ENCODE measurements around the gene NOSIP.

Gene NOSIP

GRCh38 chr19:49546825-49547565, 33.4 kb downstream of the NOSIP start:
- DNase-seq (ENCODE audit: low read depth, low spot score), result no peak

GRCh38 chr19:49544154-49544553, 36.2 kb downstream of the NOSIP start:
- no peak for DNase-seq (ENCODE audit: low read depth, low spot score)

GRCh38 chr19:49543032-49543431, 37.3 kb downstream of the NOSIP start:
- DNase-seq (ENCODE audit: low read depth, low spot score), result no peak

- DNase-seq (ENCODE audit: low read depth, low spot score), result no peak
Measured at GRCh38 chr19:49542446-49542845, 37.9 kb downstream of the NOSIP start.

GRCh38 chr19:49541914-49542313, 38.4 kb downstream of the NOSIP start:
- no peak for DNase-seq (ENCODE audit: low read depth, low spot score)

- no peak for DNase-seq (ENCODE audit: low read depth, low spot score)
Measured at GRCh38 chr19:49539192-49539952, 41.0 kb downstream of the NOSIP start.

GRCh38 chr19:49538643-49539042, 41.7 kb downstream of the NOSIP start:
- no peak for DNase-seq (ENCODE audit: low read depth, low spot score)

GRCh38 chr19:49536921-49537462, 43.4 kb downstream of the NOSIP start:
- no peak for DNase-seq (ENCODE audit: low read depth, low spot score)

- no peak for DNase-seq (ENCODE audit: low read depth, low spot score)
Measured at GRCh38 chr19:49534632-49535385, 45.5 kb downstream of the NOSIP start.

GRCh38 chr19:49533551-49534488, 46.5 kb downstream of the NOSIP start:
- DNase-seq (ENCODE audit: low read depth, low spot score), result no peak

GRCh38 chr19:49530708-49531107, 49.6 kb downstream of the NOSIP start:
- no peak for DNase-seq (ENCODE audit: low read depth, low spot score)

- no peak for DNase-seq (ENCODE audit: low read depth, low spot score)
Measured at GRCh38 chr19:49528211-49528771, 52.1 kb downstream of the NOSIP start.

GRCh38 chr19:49524812-49525455, 55.4 kb downstream of the NOSIP start:
- DNase-seq (ENCODE audit: low read depth, low spot score), result no peak

GRCh38 chr19:49520705-49521319, 59.5 kb downstream of the NOSIP start:
- DNase-seq (ENCODE audit: low read depth, low spot score), result no peak

GRCh38 chr19:49518033-49518432, 62.3 kb downstream of the NOSIP start:
- no peak for DNase-seq (ENCODE audit: low read depth, low spot score)

- no peak for DNase-seq (ENCODE audit: low read depth, low spot score)
Measured at GRCh38 chr19:49515767-49516166, 64.6 kb downstream of the NOSIP start.

GRCh38 chr19:49514151-49514550, 66.2 kb downstream of the NOSIP start:
- no peak for DNase-seq (ENCODE audit: low read depth, low spot score)

GRCh38 chr19:49513746-49514118, 66.6 kb downstream of the NOSIP start:
- no peak for DNase-seq (ENCODE audit: low read depth, low spot score)

- DNase-seq (ENCODE audit: low read depth, low spot score), result no peak
Measured at GRCh38 chr19:49512970-49513745, 67.2 kb downstream of the NOSIP start.
